Measurements from ENCODE around the gene CSF1. TPM values are rescaled to one million over a fixed set of nuclear protein-coding genes. Genes with fewer than 3 reads are reported as not detected.

Gene CSF1
- total and polyA plus RNA-seq, 2 of the 13 experiments (the other 11 are each of a cell fraction or from before 2014, with no cell fraction given) = 4.6 to 13.3 TPM

DNA sequence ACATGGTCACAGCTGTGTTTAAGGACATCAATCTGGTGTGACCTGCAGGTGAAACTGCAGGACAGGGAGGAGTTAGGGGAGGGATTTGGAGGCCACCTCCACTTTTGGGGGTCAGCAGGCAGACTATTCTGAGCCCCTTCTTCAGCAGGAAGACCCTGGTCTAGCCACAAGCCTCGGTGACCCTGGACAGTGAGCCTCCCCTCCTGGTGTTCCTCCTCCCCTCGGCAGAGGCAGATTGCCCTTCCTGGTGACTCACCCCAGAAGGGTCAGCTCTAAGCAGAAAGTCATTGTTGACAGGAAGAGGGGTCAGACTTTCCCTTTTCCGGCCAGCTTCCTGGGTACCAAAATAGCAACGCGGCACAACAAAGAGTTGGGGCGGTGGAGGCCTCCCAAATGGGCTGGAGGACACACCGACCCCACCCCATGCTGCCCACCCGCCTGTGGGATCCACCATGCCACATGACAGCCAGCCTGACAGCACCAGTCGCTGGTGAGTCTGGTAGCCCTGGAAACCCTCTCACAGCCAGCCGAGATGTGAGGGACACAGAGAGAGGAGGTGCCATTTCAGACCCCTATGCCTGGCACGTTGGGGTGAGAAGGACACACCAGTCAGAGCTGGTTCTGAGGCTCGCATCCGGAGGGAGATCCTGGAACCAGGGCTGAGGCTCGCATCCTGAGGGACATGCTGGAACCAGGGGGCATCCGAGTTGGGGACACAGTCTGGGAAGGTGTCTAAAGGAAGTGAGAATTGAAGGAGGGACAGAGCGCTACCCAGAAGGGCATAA, 14.7 kb upstream of the CSF1 start (continued):
- TF ChIP-seq, protein P1, sequence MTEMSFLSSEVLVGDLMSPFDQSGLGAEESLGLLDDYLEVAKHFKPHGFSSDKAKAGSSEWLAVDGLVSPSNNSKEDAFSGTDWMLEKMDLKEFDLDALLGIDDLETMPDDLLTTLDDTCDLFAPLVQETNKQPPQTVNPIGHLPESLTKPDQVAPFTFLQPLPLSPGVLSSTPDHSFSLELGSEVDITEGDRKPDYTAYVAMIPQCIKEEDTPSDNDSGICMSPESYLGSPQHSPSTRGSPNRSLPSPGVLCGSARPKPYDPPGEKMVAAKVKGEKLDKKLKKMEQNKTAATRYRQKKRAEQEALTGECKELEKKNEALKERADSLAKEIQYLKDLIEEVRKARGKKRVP (CRISPR knock-in tag; IDR thresholded peaks at IDR 0.05) = no peak
- TF ChIP-seq FOXA3 (CRISPR knock-in tag; IDR thresholded peaks at IDR 0.05) (peak; percentile 92), BCL6 (CRISPR knock-in tag; IDR thresholded peaks at IDR 0.05) (peak; percentile 82), ZNF670 (CRISPR knock-in tag; IDR thresholded peaks at IDR 0.05; ENCODE audit: borderline replicate concordance) (peak; percentile 79; the same call in 1 of the 2 replicates), ZSCAN9 (CRISPR knock-in tag; IDR thresholded peaks at IDR 0.05; ENCODE audit: borderline replicate concordance) (peak; percentile 50; the same call in 1 of the 2 replicates), DMAP1 (CRISPR knock-in tag; IDR thresholded peaks at IDR 0.05) (peak; percentile 44; the same call in 1 of the 2 replicates), RXRB (CRISPR knock-in tag; IDR thresholded peaks at IDR 0.05; ENCODE audit: borderline replicate concordance) (peak; percentile 95), ERF (CRISPR knock-in tag; IDR thresholded peaks at IDR 0.05) (peak; percentile 98), HOXA3 (CRISPR knock-in tag; IDR thresholded peaks at IDR 0.05) (peak; percentile 69; the same call in 1 of the 2 replicates), HDAC1 (CRISPR knock-in tag; IDR thresholded peaks at IDR 0.05) (peak; percentile 89), SIN3A (IDR thresholded peaks at IDR 0.05; ENCODE audit: borderline replicate concordance, low read depth, low read length) (no peak), ZNF451 (CRISPR knock-in tag; IDR thresholded peaks at IDR 0.05) (peak; percentile 83), ZNF777 (CRISPR knock-in tag; IDR thresholded peaks at IDR 0.05) (no peak), NR2C2 (CRISPR knock-in tag; IDR thresholded peaks at IDR 0.05; ENCODE audit: borderline replicate concordance) (peak; percentile 86), ZBTB38 (CRISPR knock-in tag; IDR thresholded peaks at IDR 0.05) (0 out of 2 replicates have a peak, but pooled peaks have one; percentile 35), HDAC2 (CRISPR knock-in tag; IDR thresholded peaks at IDR 0.05) (peak; percentile 76), RARA (CRISPR knock-in tag; IDR thresholded peaks at IDR 0.05) (peak; percentile 98), ZNF615 (CRISPR knock-in tag; IDR thresholded peaks at IDR 0.05; ENCODE audit: borderline replicate concordance) (no peak), SP5 (CRISPR knock-in tag; IDR thresholded peaks at IDR 0.05; ENCODE audit: borderline replicate concordance, low read depth) (peak; percentile 91)
- TF ChIP-seq, protein P2, sequence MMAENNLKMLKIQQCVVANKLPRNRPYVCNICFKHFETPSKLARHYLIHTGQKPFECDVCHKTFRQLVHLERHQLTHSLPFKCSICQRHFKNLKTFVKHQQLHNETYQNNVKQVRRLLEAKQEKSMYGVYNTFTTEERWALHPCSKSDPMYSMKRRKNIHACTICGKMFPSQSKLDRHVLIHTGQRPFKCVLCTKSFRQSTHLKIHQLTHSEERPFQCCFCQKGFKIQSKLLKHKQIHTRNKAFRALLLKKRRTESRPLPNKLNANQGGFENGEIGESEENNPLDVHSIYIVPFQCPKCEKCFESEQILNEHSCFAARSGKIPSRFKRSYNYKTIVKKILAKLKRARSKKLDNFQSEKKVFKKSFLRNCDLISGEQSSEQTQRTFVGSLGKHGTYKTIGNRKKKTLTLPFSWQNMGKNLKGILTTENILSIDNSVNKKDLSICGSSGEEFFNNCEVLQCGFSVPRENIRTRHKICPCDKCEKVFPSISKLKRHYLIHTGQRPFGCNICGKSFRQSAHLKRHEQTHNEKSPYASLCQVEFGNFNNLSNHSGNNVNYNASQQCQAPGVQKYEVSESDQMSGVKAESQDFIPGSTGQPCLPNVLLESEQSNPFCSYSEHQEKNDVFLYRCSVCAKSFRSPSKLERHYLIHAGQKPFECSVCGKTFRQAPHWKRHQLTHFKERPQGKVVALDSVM (CRISPR knock-in tag; IDR thresholded peaks at IDR 0.05) = peak; percentile 81
- TF ChIP-seq, protein P3, sequence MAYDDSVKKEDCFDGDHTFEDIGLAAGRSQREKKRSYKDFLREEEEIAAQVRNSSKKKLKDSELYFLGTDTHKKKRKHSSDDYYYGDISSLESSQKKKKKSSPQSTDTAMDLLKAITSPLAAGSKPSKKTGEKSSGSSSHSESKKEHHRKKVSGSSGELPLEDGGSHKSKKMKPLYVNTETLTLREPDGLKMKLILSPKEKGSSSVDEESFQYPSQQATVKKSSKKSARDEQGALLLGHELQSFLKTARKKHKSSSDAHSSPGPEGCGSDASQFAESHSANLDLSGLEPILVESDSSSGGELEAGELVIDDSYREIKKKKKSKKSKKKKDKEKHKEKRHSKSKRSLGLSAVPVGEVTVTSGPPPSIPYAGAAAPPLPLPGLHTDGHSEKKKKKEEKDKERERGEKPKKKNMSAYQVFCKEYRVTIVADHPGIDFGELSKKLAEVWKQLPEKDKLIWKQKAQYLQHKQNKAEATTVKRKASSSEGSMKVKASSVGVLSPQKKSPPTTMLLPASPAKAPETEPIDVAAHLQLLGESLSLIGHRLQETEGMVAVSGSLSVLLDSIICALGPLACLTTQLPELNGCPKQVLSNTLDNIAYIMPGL (CRISPR knock-in tag; IDR thresholded peaks at IDR 0.05; ENCODE audit: borderline replicate concordance in 1 of 2, low read depth in 1 of 2) = peak in 1 of 2 experiments; percentile 41; a peak in 1 of 4 replicates
- TF ChIP-seq, protein P4, sequence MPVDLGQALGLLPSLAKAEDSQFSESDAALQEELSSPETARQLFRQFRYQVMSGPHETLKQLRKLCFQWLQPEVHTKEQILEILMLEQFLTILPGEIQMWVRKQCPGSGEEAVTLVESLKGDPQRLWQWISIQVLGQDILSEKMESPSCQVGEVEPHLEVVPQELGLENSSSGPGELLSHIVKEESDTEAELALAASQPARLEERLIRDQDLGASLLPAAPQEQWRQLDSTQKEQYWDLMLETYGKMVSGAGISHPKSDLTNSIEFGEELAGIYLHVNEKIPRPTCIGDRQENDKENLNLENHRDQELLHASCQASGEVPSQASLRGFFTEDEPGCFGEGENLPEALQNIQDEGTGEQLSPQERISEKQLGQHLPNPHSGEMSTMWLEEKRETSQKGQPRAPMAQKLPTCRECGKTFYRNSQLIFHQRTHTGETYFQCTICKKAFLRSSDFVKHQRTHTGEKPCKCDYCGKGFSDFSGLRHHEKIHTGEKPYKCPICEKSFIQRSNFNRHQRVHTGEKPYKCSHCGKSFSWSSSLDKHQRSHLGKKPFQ (CRISPR knock-in tag; IDR thresholded peaks at IDR 0.05; ENCODE audit: insufficient replicate concordance) = peak; percentile 82

Measured in HepG2 (cell line).